ENCODE measurements around the gene KRT3. TPM values are rescaled to one million over a fixed set of nuclear protein-coding genes. Genes with fewer than 3 reads are reported as not detected.

The KRT3 gene
- total RNA-seq, 1 donor from 2014 or later: under 0.01 TPM

DNA sequence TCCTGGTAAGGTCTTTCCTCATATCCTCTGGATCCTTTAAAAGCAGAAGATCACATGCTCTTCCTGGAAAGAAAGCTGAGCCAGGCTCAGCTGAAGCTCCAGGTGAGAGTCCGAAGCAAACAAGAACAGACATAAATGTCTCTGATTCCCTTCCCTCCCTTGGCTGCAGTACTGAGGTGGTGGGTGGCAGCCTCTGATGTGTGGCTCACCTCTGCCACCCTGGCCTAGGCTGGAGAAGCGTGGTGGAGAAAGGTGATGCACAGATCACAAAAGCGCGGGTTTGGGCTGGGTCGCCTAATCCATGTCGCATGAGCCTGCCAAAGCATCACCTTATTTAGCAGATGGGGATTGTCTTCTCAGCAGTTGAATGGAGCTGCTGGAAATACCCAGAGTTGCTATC is 16.0 kb downstream of the KRT3 start:
- Histone ChIP-seq H3K27me3 (ENCODE audit: control insufficient read depth, insufficient read depth, low read length) (peaks cover 13% of the 10 kb centered on the region), H3K4me3 (ENCODE audit: low read depth, low read length) (no peak overlapping the region), H3K36me3 (ENCODE audit: control insufficient read depth, insufficient read depth, low read length) (no peaks in the 10 kb centered on the region)
- TF ChIP-seq, protein P1, sequence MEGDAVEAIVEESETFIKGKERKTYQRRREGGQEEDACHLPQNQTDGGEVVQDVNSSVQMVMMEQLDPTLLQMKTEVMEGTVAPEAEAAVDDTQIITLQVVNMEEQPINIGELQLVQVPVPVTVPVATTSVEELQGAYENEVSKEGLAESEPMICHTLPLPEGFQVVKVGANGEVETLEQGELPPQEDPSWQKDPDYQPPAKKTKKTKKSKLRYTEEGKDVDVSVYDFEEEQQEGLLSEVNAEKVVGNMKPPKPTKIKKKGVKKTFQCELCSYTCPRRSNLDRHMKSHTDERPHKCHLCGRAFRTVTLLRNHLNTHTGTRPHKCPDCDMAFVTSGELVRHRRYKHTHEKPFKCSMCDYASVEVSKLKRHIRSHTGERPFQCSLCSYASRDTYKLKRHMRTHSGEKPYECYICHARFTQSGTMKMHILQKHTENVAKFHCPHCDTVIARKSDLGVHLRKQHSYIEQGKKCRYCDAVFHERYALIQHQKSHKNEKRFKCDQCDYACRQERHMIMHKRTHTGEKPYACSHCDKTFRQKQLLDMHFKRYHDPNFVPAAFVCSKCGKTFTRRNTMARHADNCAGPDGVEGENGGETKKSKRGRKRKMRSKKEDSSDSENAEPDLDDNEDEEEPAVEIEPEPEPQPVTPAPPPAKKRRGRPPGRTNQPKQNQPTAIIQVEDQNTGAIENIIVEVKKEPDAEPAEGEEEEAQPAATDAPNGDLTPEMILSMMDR (IDR thresholded peaks at IDR 0.05; ENCODE audit: insufficient read depth, low read length, severe bottlenecking): no peak
- FAIRE-seq: no peak
- DNase-seq (ENCODE audit: low read depth): no peak

- DNase-seq (ENCODE audit: low read depth) (no peak), FAIRE-seq (no peak)
- H3K36me3 ChIP-seq (ENCODE audit: control insufficient read depth, insufficient read depth, low read length): no peaks in the 10 kb centered on the region
- TF ChIP-seq, protein P1 (IDR thresholded peaks at IDR 0.05; ENCODE audit: insufficient read depth, low read length, severe bottlenecking): no peak
- H3K4me3 ChIP-seq (ENCODE audit: low read depth, low read length): no peak overlapping the region
- peaks cover 16% of the 10 kb centered on the region for H3K27me3 ChIP-seq (ENCODE audit: control insufficient read depth, insufficient read depth, low read length)
Observed at GRCh38 chr12:52778833-52779232, 17.1 kb downstream of the KRT3 start.

DNA sequence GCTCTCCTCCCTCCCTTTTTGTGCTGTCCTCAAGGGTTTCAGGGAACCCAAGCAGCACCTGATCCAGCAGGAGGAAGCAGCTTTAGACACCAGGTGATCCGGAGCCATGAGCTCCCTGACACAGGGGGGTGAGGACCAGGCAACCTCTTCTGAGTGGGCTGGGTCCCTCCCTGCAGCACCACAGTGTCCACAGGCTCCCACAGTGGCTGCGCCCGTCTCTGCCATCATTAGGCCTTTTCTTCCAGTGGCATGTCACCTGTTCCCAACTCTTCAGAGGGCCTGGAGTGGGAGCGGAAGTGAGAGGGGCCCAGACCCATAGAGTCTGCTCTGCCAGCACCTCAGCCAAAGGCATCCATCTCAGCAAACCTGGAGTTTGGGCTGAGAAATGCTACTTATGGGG is 18.4 kb downstream of the KRT3 start:
- peaks cover 16% of the 10 kb centered on the region for H3K27me3 ChIP-seq (ENCODE audit: control insufficient read depth, insufficient read depth, low read length)
- FAIRE-seq: no peak

GRCh38 chr12:52776913-52777395 is 19.0 kb downstream of the KRT3 start, which contains the start of gene KRT76:
Gene KRT76 (minus strand): TSS chr12:52777345. CDS start chr12:52777291, 54 bp downstream.
- no peak for FAIRE-seq
- Histone ChIP-seq H3K4me3 (ENCODE audit: low read depth, low read length) (no peak within 1 kb of the TSS), H3K27me3 (ENCODE audit: control insufficient read depth, insufficient read depth, low read length) (peaks cover 16% of the 10 kb centered on the region), H3K36me3 (ENCODE audit: control insufficient read depth, insufficient read depth, low read length) (no peaks in the 10 kb centered on the region)
- no peak for DNase-seq (ENCODE audit: low read depth)
- TF ChIP-seq, protein P1 (IDR thresholded peaks at IDR 0.05; ENCODE audit: insufficient read depth, low read length, severe bottlenecking): no peak

More for the DNA sequence above, 18.4 kb downstream of the KRT3 start:
- no peak overlapping the region for H3K4me3 ChIP-seq (ENCODE audit: low read depth, low read length)
- no peaks in the 10 kb centered on the region for H3K36me3 ChIP-seq (ENCODE audit: control insufficient read depth, insufficient read depth, low read length)
- TF ChIP-seq, protein P1 (IDR thresholded peaks at IDR 0.05; ENCODE audit: insufficient read depth, low read length, severe bottlenecking): no peak
- no peak for DNase-seq (ENCODE audit: low read depth)

DNA sequence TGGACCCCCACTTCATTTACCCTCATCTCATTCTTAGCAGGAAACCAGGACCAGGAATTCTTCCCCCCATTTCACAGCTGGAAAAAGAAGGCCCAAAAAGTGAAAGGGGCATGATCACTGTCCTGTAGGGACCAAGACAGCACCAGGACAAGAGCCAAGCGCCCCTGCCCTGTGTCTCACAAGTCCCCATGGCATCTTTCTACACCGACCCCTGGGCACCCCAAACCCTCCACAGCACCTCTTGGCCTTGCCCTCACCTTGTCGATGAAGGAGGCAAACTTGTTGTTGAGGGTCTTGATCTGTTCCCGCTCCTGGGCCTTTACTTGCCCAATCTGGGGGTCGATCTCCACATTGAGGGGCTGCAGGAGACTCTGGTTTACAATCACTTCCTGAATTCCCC is 19.5 kb downstream of the KRT3 start:
- Histone ChIP-seq H3K4me3 (ENCODE audit: low read depth, low read length) (no peak overlapping the region), H3K36me3 (ENCODE audit: control insufficient read depth, insufficient read depth, low read length) (no peaks in the 10 kb centered on the region), H3K27me3 (ENCODE audit: control insufficient read depth, insufficient read depth, low read length) (peaks cover 13% of the 10 kb centered on the region)
- DNase-seq (ENCODE audit: low read depth): no peak
- TF ChIP-seq, protein P1 (IDR thresholded peaks at IDR 0.05; ENCODE audit: insufficient read depth, low read length, severe bottlenecking): no peak
- no peak for FAIRE-seq

- no peak overlapping the region for H3K4me3 ChIP-seq (ENCODE audit: low read depth, low read length)
- no peak for DNase-seq (ENCODE audit: low read depth)
- no peaks in the 10 kb centered on the region for H3K36me3 ChIP-seq (ENCODE audit: control insufficient read depth, insufficient read depth, low read length)
- FAIRE-seq: peak; percentile 32
- TF ChIP-seq, protein P1 (IDR thresholded peaks at IDR 0.05; ENCODE audit: insufficient read depth, low read length, severe bottlenecking): no peak
- peaks cover 11% of the 10 kb centered on the region for H3K27me3 ChIP-seq (ENCODE audit: control insufficient read depth, insufficient read depth, low read length)
Observed at GRCh38 chr12:52774629-52775250, 21.2 kb downstream of the KRT3 start.

All from bronchial epithelial cell (primary cell).